Measurements from ENCODE around the gene ELK3. TPM values are rescaled to one million over a fixed set of nuclear protein-coding genes. Genes with fewer than 3 reads are reported as not detected.

ELK3 gene
- total and polyA plus RNA-seq, 2 experiments from 2014 or later, result 5.5 to 8.3 TPM

DNA sequence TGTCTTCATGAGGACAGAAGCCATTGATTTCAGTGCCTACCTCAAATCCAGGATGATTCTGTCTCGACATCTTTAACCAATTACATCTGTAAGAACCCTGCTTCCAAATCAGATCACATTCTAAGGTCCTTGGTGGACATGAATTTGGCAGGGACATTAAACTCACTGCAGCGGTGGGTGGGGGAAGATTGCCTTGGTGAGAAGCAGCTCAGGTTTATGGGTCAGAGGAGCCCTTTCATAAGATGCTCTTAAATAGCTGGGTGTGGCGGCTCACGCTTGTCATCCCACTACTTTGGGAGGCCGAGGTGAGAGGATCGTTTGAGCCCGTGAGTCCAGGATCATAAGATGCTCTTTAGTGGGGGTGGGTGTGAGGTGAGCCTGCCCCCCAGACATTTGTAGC, 42.9 kb downstream of the ELK3 start:
- Mint-ChIP-seq H3K36me3 (ENCODE audit: low read depth) (no peaks in the 10 kb centered on the region), H3K4me3 (no peak overlapping the region), H3K4me1 (peaks cover 9% of the 10 kb centered on the region), H3K9me3 (no peaks in the 10 kb centered on the region), H3K27me3 (ENCODE audit: insufficient read depth, low read depth, poor library complexity) (peaks cover 15% of the 10 kb centered on the region), H3K27ac (no peak overlapping the region; the same call in 1 of the 2 replicates)
- no peaks in the 10 kb centered on the region for H3F3A ChIP-seq (replicated peaks; ENCODE audit: low read depth)
- ATAC-seq, result no peak
- no peaks in the 10 kb centered on the region for H3K36me3 ChIP-seq (ENCODE audit: insufficient read depth)
- TF ChIP-seq, protein P1, sequence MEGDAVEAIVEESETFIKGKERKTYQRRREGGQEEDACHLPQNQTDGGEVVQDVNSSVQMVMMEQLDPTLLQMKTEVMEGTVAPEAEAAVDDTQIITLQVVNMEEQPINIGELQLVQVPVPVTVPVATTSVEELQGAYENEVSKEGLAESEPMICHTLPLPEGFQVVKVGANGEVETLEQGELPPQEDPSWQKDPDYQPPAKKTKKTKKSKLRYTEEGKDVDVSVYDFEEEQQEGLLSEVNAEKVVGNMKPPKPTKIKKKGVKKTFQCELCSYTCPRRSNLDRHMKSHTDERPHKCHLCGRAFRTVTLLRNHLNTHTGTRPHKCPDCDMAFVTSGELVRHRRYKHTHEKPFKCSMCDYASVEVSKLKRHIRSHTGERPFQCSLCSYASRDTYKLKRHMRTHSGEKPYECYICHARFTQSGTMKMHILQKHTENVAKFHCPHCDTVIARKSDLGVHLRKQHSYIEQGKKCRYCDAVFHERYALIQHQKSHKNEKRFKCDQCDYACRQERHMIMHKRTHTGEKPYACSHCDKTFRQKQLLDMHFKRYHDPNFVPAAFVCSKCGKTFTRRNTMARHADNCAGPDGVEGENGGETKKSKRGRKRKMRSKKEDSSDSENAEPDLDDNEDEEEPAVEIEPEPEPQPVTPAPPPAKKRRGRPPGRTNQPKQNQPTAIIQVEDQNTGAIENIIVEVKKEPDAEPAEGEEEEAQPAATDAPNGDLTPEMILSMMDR (conservative IDR thresholded peaks at IDR 0.05; ENCODE audit: low read depth in 2 of 2), result no peak
- TF ChIP-seq NANOG (IDR thresholded peaks at IDR 0.05; ENCODE audit: borderline replicate concordance), result no peak
- TF ChIP-seq POLR2AphosphoS5 (IDR thresholded peaks at IDR 0.05; ENCODE audit: low read depth), result no peak
- TF ChIP-seq CREB1 (CRISPR knock-in tag; IDR thresholded peaks at IDR 0.05; ENCODE audit: low read depth), result no peak
- no peak for TF ChIP-seq ZNF114 (CRISPR knock-in tag; IDR thresholded peaks at IDR 0.05)
- TF ChIP-seq, protein P2, sequence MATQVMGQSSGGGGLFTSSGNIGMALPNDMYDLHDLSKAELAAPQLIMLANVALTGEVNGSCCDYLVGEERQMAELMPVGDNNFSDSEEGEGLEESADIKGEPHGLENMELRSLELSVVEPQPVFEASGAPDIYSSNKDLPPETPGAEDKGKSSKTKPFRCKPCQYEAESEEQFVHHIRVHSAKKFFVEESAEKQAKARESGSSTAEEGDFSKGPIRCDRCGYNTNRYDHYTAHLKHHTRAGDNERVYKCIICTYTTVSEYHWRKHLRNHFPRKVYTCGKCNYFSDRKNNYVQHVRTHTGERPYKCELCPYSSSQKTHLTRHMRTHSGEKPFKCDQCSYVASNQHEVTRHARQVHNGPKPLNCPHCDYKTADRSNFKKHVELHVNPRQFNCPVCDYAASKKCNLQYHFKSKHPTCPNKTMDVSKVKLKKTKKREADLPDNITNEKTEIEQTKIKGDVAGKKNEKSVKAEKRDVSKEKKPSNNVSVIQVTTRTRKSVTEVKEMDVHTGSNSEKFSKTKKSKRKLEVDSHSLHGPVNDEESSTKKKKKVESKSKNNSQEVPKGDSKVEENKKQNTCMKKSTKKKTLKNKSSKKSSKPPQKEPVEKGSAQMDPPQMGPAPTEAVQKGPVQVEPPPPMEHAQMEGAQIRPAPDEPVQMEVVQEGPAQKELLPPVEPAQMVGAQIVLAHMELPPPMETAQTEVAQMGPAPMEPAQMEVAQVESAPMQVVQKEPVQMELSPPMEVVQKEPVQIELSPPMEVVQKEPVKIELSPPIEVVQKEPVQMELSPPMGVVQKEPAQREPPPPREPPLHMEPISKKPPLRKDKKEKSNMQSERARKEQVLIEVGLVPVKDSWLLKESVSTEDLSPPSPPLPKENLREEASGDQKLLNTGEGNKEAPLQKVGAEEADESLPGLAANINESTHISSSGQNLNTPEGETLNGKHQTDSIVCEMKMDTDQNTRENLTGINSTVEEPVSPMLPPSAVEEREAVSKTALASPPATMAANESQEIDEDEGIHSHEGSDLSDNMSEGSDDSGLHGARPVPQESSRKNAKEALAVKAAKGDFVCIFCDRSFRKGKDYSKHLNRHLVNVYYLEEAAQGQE (IDR thresholded peaks at IDR 0.05; ENCODE audit: unreplicated experiment), result no peak
- H3K4me1 ChIP-seq (ENCODE audit: insufficient read depth), result no peaks in the 10 kb centered on the region
- H3K27ac ChIP-seq (ENCODE audit: low read depth), result no peak overlapping the region
- H4K20me1 ChIP-seq (replicated peaks; ENCODE audit: insufficient read depth), result peaks cover 4% of the 10 kb centered on the region; the same call in 1 of the 2 replicates
- no peak for DNase-seq (ENCODE audit: low spot score)
- H3K27me3 ChIP-seq (ENCODE audit: insufficient read depth), result no peaks in the 10 kb centered on the region
- H2AFZ ChIP-seq, result no peak overlapping the region
- H3K4me2 ChIP-seq, result no peak overlapping the region
- no peaks in the 10 kb centered on the region for H3K79me2 ChIP-seq (replicated peaks; ENCODE audit: insufficient read depth)
- no peaks in the 10 kb centered on the region for H3K9me2 ChIP-seq (ENCODE audit: insufficient read depth)
- no peak overlapping the region for H3K4me3 ChIP-seq

- Histone ChIP-seq H3K4me3 (no peak overlapping the region), H3K27ac (ENCODE audit: low read depth) (no peak overlapping the region), H3F3A (replicated peaks; ENCODE audit: low read depth) (no peaks in the 10 kb centered on the region), H3K27me3 (ENCODE audit: insufficient read depth) (no peaks in the 10 kb centered on the region), H3K4me1 (ENCODE audit: insufficient read depth) (no peaks in the 10 kb centered on the region), H3K9me2 (ENCODE audit: insufficient read depth) (no peaks in the 10 kb centered on the region), H3K79me2 (replicated peaks; ENCODE audit: insufficient read depth) (no peaks in the 10 kb centered on the region), H3K36me3 (ENCODE audit: insufficient read depth) (no peaks in the 10 kb centered on the region), H3K4me2 (no peak overlapping the region), H4K20me1 (replicated peaks; ENCODE audit: insufficient read depth) (peaks cover 4% of the 10 kb centered on the region; the same call in 1 of the 2 replicates), H2AFZ (no peak overlapping the region)
- H3K27ac Mint-ChIP-seq, result no peak overlapping the region
- H3K27me3 Mint-ChIP-seq (ENCODE audit: insufficient read depth, low read depth, poor library complexity), result peaks cover 13% of the 10 kb centered on the region
- H3K4me1 Mint-ChIP-seq, result peaks cover 9% of the 10 kb centered on the region
- ATAC-seq (no peak), DNase-seq (ENCODE audit: low spot score) (no peak)
- H3K36me3 Mint-ChIP-seq (ENCODE audit: low read depth), result no peaks in the 10 kb centered on the region
- H3K9me3 Mint-ChIP-seq, result no peaks in the 10 kb centered on the region
- no peak overlapping the region for H3K4me3 Mint-ChIP-seq
- TF ChIP-seq, protein P2 (IDR thresholded peaks at IDR 0.05; ENCODE audit: unreplicated experiment), result no peak
- no peak for TF ChIP-seq EZH2 (IDR thresholded peaks at IDR 0.05; ENCODE audit: low read depth, unreplicated experiment)
- TF ChIP-seq STAT1 (IDR thresholded peaks at IDR 0.05; ENCODE audit: unreplicated experiment), result no peak
- TF ChIP-seq ETS1 (IDR thresholded peaks at IDR 0.05), result no peak
- TF ChIP-seq CREB1 (CRISPR knock-in tag; IDR thresholded peaks at IDR 0.05; ENCODE audit: low read depth), result no peak
- no peak for TF ChIP-seq ZNF114 (CRISPR knock-in tag; IDR thresholded peaks at IDR 0.05)
Observed at GRCh38 chr12:96237465-96238077, 43.4 kb downstream of the ELK3 start.

Measured in GM23338 (cell line).